HepG2 (cell line): Measurements from ENCODE around the gene LRRC45. TPM values are rescaled to one million over a fixed set of nuclear protein-coding genes. Genes with fewer than 3 reads are reported as not detected.

Experiments
- ATF6 ChIP-seq: sonication (generic); formaldehyde crosslinking; conservative IDR thresholded peaks from 2 replicates; pipeline ENCODE4 v1.4.0; 2020; ENCODE audit warnings: missing genetic modification reagents
- ATRX ChIP-seq: sonication (generic); formaldehyde crosslinking; IDR thresholded peaks from 2 replicates; pipeline ENCODE4 v1.4.0; 2020; ENCODE audit warnings: missing genetic modification reagents, borderline replicate concordance
- E2F2 ChIP-seq: sonication (generic); formaldehyde crosslinking; IDR thresholded peaks from 2 replicates; pipeline ENCODE4 v1.4.0; 2020; ENCODE audit warnings: missing genetic modification reagents, borderline replicate concordance
- GABPA ChIP-seq, 2 experiments: IDR thresholded peaks; 2 replicates each; pipeline ENCODE4 v1.6.1; 2011 to 2016; ENCODE audit warnings: low read depth in 2 of 2, low read length in 1 of 2, missing biosample characterization in 1 of 2, missing genetic modification characterization in 1 of 2
- HIC2 ChIP-seq: sonication (generic); formaldehyde crosslinking; IDR thresholded peaks from 2 replicates; pipeline ENCODE4 v1.9.0; 2022; ENCODE audit warnings: low read depth, missing genetic modification reagents
- IKZF4 ChIP-seq: sonication (generic); formaldehyde crosslinking; IDR thresholded peaks from 2 replicates; pipeline ENCODE4 v1.5.1; 2020; ENCODE audit warnings: borderline replicate concordance, mild to moderate bottlenecking, low read depth, missing genetic modification reagents; ENCODE audit errors: not compliant biosample characterization
- MED13 ChIP-seq: sonication (generic); formaldehyde crosslinking; IDR thresholded peaks from 2 replicates; pipeline ENCODE4 v1.5.0; 2020; ENCODE audit warnings: missing genetic modification reagents
- NR1H2 ChIP-seq: sonication (generic); formaldehyde crosslinking; IDR thresholded peaks from 2 replicates; pipeline ENCODE4 v1.8.1; 2022; ENCODE audit warnings: low read depth, missing genetic modification reagents, borderline replicate concordance
- SIN3A ChIP-seq: IDR thresholded peaks from 2 replicates; pipeline ENCODE4 v1.6.1; 2011; ENCODE audit warnings: low read depth, mild to moderate bottlenecking, control low read depth, low read length, borderline replicate concordance
- SNAI1 ChIP-seq: sonication (generic); formaldehyde crosslinking; IDR thresholded peaks from 2 replicates; pipeline ENCODE4 v1.5.0; 2020; ENCODE audit warnings: mild to moderate bottlenecking, missing genetic modification reagents, borderline replicate concordance
- TBX2 ChIP-seq: sonication (generic); formaldehyde crosslinking; IDR thresholded peaks from 2 replicates; pipeline ENCODE4 v1.5.0; 2020; ENCODE audit warnings: missing genetic modification reagents, mild to moderate bottlenecking, borderline replicate concordance
- TCF7 ChIP-seq: sonication (generic); IDR thresholded peaks from 2 replicates; pipeline ENCODE4 v1.6.1; 2016; ENCODE audit warnings: antibody characterized with exemption, low read depth
- TFDP2 ChIP-seq: sonication (generic); formaldehyde crosslinking; IDR thresholded peaks from 2 replicates; pipeline ENCODE4 v1.4.0; 2020; ENCODE audit warnings: missing genetic modification reagents
- U2AF2 ChIP-seq: fragments of 200-400 bp; formaldehyde crosslinking; IDR thresholded peaks from 2 replicates; pipeline ENCODE4 v1.6.1; 2017; ENCODE audit warnings: low read depth, mild to moderate bottlenecking, low read length
- ZNF335 ChIP-seq: sonication (generic); formaldehyde crosslinking; IDR thresholded peaks from 2 replicates; pipeline ENCODE4 v1.4.0; 2020; ENCODE audit warnings: missing genetic modification reagents
- ZNF33A ChIP-seq: sonication (generic); formaldehyde crosslinking; IDR thresholded peaks from 2 replicates; pipeline ENCODE4 v1.5.1; 2020; ENCODE audit warnings: missing genetic modification reagents, mild to moderate bottlenecking, moderate library complexity, borderline replicate concordance
- ZNF552 ChIP-seq: sonication (generic); formaldehyde crosslinking; IDR thresholded peaks from 2 replicates; pipeline ENCODE4 v1.9.0; 2022; ENCODE audit warnings: missing genetic modification reagents, mild to moderate bottlenecking, borderline replicate concordance
- ZNF570 ChIP-seq: sonication (generic); formaldehyde crosslinking; IDR thresholded peaks from 2 replicates; pipeline ENCODE4 v1.4.0; 2020; ENCODE audit warnings: mild to moderate bottlenecking, missing genetic modification reagents, borderline replicate concordance
- ZNF576 ChIP-seq: sonication (generic); formaldehyde crosslinking; IDR thresholded peaks from 2 replicates; pipeline ENCODE4 v1.4.0; 2020; ENCODE audit warnings: mild to moderate bottlenecking, missing genetic modification reagents
- ZNF605 ChIP-seq: sonication (generic); formaldehyde crosslinking; IDR thresholded peaks from 2 replicates; pipeline ENCODE4 v1.8.0; 2022; ENCODE audit warnings: mild to moderate bottlenecking, missing genetic modification reagents
- ZNF615 ChIP-seq: sonication (generic); formaldehyde crosslinking; IDR thresholded peaks from 2 replicates; pipeline ENCODE4 v1.5.0; 2020; ENCODE audit warnings: mild to moderate bottlenecking, missing genetic modification reagents, borderline replicate concordance
- ZNF747 ChIP-seq: sonication (generic); formaldehyde crosslinking; IDR thresholded peaks from 2 replicates; pipeline ENCODE4 v1.8.1; 2023; ENCODE audit warnings: missing genetic modification reagents, mild to moderate bottlenecking, borderline replicate concordance
- ZNF792 ChIP-seq: IDR thresholded peaks from 2 replicates; pipeline ENCODE4 v1.6.1; 2016
- ZSCAN20 ChIP-seq: sonication (generic); formaldehyde crosslinking; IDR thresholded peaks from 2 replicates; pipeline ENCODE4 v1.4.0; 2020; ENCODE audit warnings: missing genetic modification reagents, mild to moderate bottlenecking, borderline replicate concordance
- polyA plus RNA-seq, 8 experiments: library from polyadenylated mRNA; depleted of rRNA in 3 of 8; stranded (reverse) in 7 of 8; unstranded in 1 of 8; fragments of >200 nt; fragmentation: Illumina TruSeq in 4 of 8; extraction: Trizol in 4 of 8; gene quantifications; 2 replicates each; pipeline versions ENCODE4 v1.2.1 to v1.2.3, GENCODE V29; 2011 to 2016; ENCODE audit warnings: low read depth in 4 of 8, missing spikeins in 1 of 8, mixed read lengths in 1 of 8; ENCODE audit not compliant: insufficient read depth in 1 of 8
- total RNA-seq, 5 experiments: library from RNA; depleted of rRNA; stranded (reverse); fragments of >200 nt; fragmentation: Illumina TruSeq; extraction: Trizol; gene quantifications; 2 replicates each; pipeline ENCODE4 v1.2.3, GENCODE V29; 2016; ENCODE audit warnings: low read depth in 1 of 5

Gene LRRC45
- total and polyA plus RNA-seq, 2 of the 13 experiments (the other 11 are each of a cell fraction or from before 2014, with no cell fraction given), result 11.6 to 48.1 TPM

GRCh38 chr17:82065193-82065637 is 42.1 kb downstream of the LRRC45 start (continued):
- TF ChIP-seq ATF6, result no peak
- peak; percentile 4; the same call in 1 of the 2 replicates for TF ChIP-seq TBX2 (CRISPR knock-in tag)
- no peak for TF ChIP-seq ZNF33A (CRISPR knock-in tag)
- no peak for TF ChIP-seq ZNF792
- TF ChIP-seq ZNF570 (CRISPR knock-in tag), result no peak
- TF ChIP-seq ZNF335 (CRISPR knock-in tag), result no peak
- TF ChIP-seq E2F2 (CRISPR knock-in tag), result 0 out of 2 replicates have a peak, but pooled peaks have one; percentile 56
- TF ChIP-seq TFDP2 (CRISPR knock-in tag), result 0 out of 2 replicates have a peak, but pooled peaks have one; percentile 6
- TF ChIP-seq ZNF576 (CRISPR knock-in tag), result no peak
- no peak for TF ChIP-seq SNAI1
- peak; percentile 71; the same call in 1 of the 2 replicates for TF ChIP-seq ZNF605 (CRISPR knock-in tag)
- no peak for TF ChIP-seq ZNF552 (CRISPR knock-in tag)
- TF ChIP-seq GABPA (IDR thresholded peaks at IDR 0.05; ENCODE audit: low read depth, low read length), result no peak
- no peak for TF ChIP-seq GABPA (CRISPR knock-in tag; IDR thresholded peaks at IDR 0.05; ENCODE audit: low read depth)
- peak; percentile 66; the same call in 1 of the 2 replicates for TF ChIP-seq ZSCAN20 (CRISPR knock-in tag)
- TF ChIP-seq ZNF615 (CRISPR knock-in tag), result no peak
- TF ChIP-seq IKZF4 (CRISPR knock-in tag), result no peak
- TF ChIP-seq TCF7, result no peak
- no peak for TF ChIP-seq U2AF2
- no peak for TF ChIP-seq HIC2
- TF ChIP-seq ATRX, result no peak
- TF ChIP-seq MED13 (CRISPR knock-in tag), result 0 out of 2 replicates have a peak, but pooled peaks have one; percentile 44
- no peak for TF ChIP-seq ZNF747 (CRISPR knock-in tag)
- TF ChIP-seq NR1H2, result no peak
- TF ChIP-seq SIN3A, result peak; percentile 5; the same call in 1 of the 2 replicates
